Thoracic aorta (tissue), 2 donors: ENCODE measurements around the gene HAUS2. TPM values are rescaled to one million over a fixed set of nuclear protein-coding genes. Genes with fewer than 3 reads are reported as not detected.

Experiments used
- ATAC-seq: fragments of 150-250 bp; one replicate; pipeline ENCODE4 v1.8.0; 2017; ENCODE audit warnings: low read depth; ENCODE audit not compliant: insufficient number of reproducible peaks, low FRiP score
- DNase-seq: peaks from one replicate; pipeline ENCODE4 v3.0.0-alpha.2; 2020; ENCODE audit warnings: low spot score
- H3K27ac ChIP-seq, 2 donors: fragments of 200-600 bp; sonication (generic); 1 replicate in 1 of 2; 2 replicates in 1 of 2; pipeline ENCODE4 v1.5.1; 2016; ENCODE audit warnings: mild to moderate bottlenecking in 2 of 2, moderate library complexity in 2 of 2
- H3K27me3 ChIP-seq: fragments of 200-600 bp; sonication (generic); replicated peaks from 2 replicates; pipeline ENCODE4 v1.6.0; 2016; ENCODE audit warnings: mild to moderate bottlenecking; ENCODE audit not compliant: insufficient read depth
- H3K36me3 ChIP-seq: fragments of 200-600 bp; sonication (generic); one replicate; pipeline ENCODE4 v1.5.1; 2016
- H3K4me1 ChIP-seq, 2 donors: fragments of 200-600 bp; sonication (generic); 1 replicate in 1 of 2; 2 replicates in 1 of 2; pipeline versions ENCODE4 v1.5.1 to v1.6.0; 2016; ENCODE audit warnings: low read depth in 2 of 2, mild to moderate bottlenecking in 1 of 2; ENCODE audit not compliant: control insufficient read depth in 1 of 2
- H3K4me3 ChIP-seq: fragments of 200-600 bp; sonication (generic); 2 replicates; pipeline ENCODE4 v1.5.1; 2016; ENCODE audit warnings: mild to moderate bottlenecking
- H3K9me3 ChIP-seq: fragments of 200-600 bp; sonication (generic); 2 replicates; pipeline ENCODE4 v1.5.1; 2016
- CTCF ChIP-seq: fragments of 200-600 bp; sonication (generic); IDR thresholded peaks from one replicate; pipeline ENCODE4 v1.5.1; 2019; ENCODE audit warnings: antibody characterized with exemption
- total RNA-seq, 2 donors: library from RNA; depleted of rRNA; stranded (reverse); fragments of >200 nt; gene quantifications; one replicate each; pipeline versions ENCODE4 v1.1.0 to v1.2.3, GENCODE V29; 2016

Gene HAUS2
- total RNA-seq, 2 donors from 2014 or later: 34.8 to 49.3 TPM

- no peak for ATAC-seq
- H3K36me3 ChIP-seq: peaks cover 24% of the 10 kb centered on the region
- H3K27ac ChIP-seq: no peak overlapping the region
- H3K4me3 ChIP-seq: no peak overlapping the region
- no peak for DNase-seq
- no peaks in the 10 kb centered on the region for H3K4me1 ChIP-seq
- H3K27me3 ChIP-seq: no peaks in the 10 kb centered on the region
- TF ChIP-seq CTCF: no peak
- H3K9me3 ChIP-seq: no peaks in the 10 kb centered on the region
Observed at GRCh38 chr15:42523331-42523730, 25.3 kb upstream of the HAUS2 start.

DNA sequence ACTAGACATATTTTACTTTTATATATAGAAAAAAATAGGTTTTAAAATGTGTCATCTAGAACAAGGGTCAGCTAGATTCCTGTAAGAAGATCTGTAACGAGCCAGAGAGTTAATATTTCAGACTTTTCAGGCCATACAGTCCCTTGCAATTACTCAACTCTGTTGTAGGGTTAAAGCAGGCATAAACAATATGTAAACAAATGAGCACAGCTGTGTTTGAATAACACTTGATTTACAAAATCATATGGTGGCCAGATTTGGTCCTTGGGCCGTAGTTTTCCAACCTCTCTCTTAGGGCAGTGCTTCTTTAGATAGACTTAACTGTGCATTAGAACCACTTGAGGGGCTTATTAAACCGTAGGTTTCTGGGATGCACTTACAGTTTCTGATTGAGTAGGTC is 19.7 kb upstream of the HAUS2 start:
- Histone ChIP-seq H3K9me3 (no peaks in the 10 kb centered on the region), H3K27ac (no peak overlapping the region), H3K4me1 (no peaks in the 10 kb centered on the region), H3K27me3 (no peaks in the 10 kb centered on the region), H3K36me3 (peaks cover 36% of the 10 kb centered on the region), H3K4me3 (no peak overlapping the region)
- DNase-seq: no peak
- no peak for ATAC-seq
- TF ChIP-seq CTCF: no peak

GRCh38 chr15:42533246-42533645 is 15.4 kb upstream of the HAUS2 start:
- H3K36me3 ChIP-seq: peaks cover 26% of the 10 kb centered on the region
- TF ChIP-seq CTCF: no peak
- no peak for ATAC-seq

DNA sequence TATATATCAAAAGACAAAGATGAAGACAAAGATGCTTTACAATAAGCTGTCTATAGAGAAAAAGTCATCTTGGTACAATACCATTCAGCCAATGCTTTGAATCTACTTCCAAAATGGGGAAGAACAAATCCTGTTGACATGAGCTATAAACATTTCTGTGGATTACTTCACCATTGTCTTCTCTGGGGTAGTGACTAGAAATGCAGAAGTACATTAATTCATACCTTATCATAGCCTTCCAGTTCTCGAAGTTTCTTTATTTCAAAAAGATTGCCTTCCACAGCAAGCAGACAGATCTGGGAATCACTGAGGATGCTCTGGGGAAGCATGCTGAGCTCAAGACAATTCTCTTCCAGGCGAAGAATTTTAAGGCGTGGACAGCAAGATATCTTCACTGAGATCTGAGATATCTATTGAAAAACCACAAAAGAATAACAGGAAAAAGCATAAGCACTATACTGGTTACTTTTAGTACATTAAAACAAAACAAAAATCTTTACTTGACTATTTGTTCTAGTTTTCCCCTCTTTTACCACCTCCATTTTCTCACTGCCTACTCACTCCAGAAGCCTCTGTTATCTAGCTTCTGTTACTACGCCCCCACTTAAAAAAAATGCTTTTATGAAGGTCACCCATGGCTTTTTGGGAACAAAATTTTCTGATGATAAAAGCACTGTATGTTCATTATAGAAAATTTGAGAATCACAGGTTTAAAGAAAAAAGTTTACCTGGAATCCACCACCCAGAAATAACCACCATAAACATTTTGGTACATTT is 3.6 kb upstream of the HAUS2 start:
- DNase-seq: no peak
- no peak for TF ChIP-seq CTCF
- Histone ChIP-seq H3K27me3 (no peaks in the 10 kb centered on the region), H3K4me3 (no peak overlapping the region), H3K4me1 (peaks cover 13 to 20% of the 10 kb centered on the region in 2 donors), H3K9me3 (no peaks in the 10 kb centered on the region), H3K36me3 (no peaks in the 10 kb centered on the region), H3K27ac (no peak overlapping the region)
- ATAC-seq: no peak

More at GRCh38 chr15:42533246-42533645, 15.4 kb upstream of the HAUS2 start:
- Histone ChIP-seq H3K4me1 (no peaks in the 10 kb centered on the region), H3K27ac (no peak overlapping the region), H3K27me3 (no peaks in the 10 kb centered on the region), H3K9me3 (no peaks in the 10 kb centered on the region), H3K4me3 (no peak overlapping the region)
- DNase-seq: no peak

DNA sequence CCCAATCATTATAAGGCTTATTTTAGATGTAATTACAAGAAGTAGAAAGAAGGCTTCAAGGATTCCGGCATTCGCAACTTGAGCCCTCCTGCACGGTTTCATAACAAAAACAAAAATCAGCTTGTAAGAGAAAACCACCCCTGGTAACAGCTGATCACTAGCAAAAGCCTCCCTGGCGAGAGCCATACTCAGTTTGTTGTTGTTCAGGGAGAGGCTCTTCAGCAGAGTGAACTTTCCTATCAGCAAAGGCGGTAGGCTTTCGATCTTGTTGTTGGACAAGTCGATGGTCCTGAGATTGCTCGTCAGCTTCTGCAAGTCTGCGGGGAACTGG is 755 bp upstream of the HAUS2 start:
- Histone ChIP-seq H3K9me3 (no peaks in the 10 kb centered on the region), H3K4me1 (peaks cover 13 to 25% of the 10 kb centered on the region in 2 donors), H3K27ac (peak overlapping the region; percentile 91 to 94), H3K36me3 (no peaks in the 10 kb centered on the region), H3K4me3 (peak overlapping the region; percentile 95), H3K27me3 (no peaks in the 10 kb centered on the region)
- TF ChIP-seq CTCF: no peak
- DNase-seq: no peak
- ATAC-seq: no peak
